HEK293 (cell line): Measurements from ENCODE around the gene ADAMTS12.

Experiments used
- CTCF ChIA-PET: fragments of 350-600 bp; formaldehyde crosslinking; extraction: SDS; loops from one replicate; lab custom pipeline; 2021; ENCODE audit warnings: antibody characterized with exemption; lab: Yijun Ruan, JAX
- POLR2A ChIA-PET: fragments of 300-600 bp; formaldehyde crosslinking; extraction: SDS; loops from one replicate; lab custom pipeline; 2020; ENCODE audit warnings: antibody characterized with exemption, inconsistent platforms; lab: Yijun Ruan, JAX
- H3K27ac ChIP-seq: fragments of 200-500 bp; sonication (Bioruptor generic); 2 replicates; pipeline ENCODE4 v1.5.1; 2014; ENCODE audit warnings: low read depth, low read length, control low read depth, inconsistent platforms; ENCODE audit errors: extremely low read depth
- H3K36me3 ChIP-seq, 2 experiments: fragments of 200-500 bp in 1 of 2; sonication (Bioruptor generic) in 1 of 2; 1 replicate in 1 of 2; 2 replicates in 1 of 2; pipeline ENCODE4 v1.5.1; 2014 to 2017; ENCODE audit warnings: inconsistent platforms in 2 of 2, low read length in 2 of 2; ENCODE audit not compliant: control insufficient read depth in 2 of 2, insufficient read depth in 1 of 2
- H3K4me1 ChIP-seq: fragments of 200-500 bp; sonication (Bioruptor generic); 2 replicates; pipeline ENCODE4 v1.5.1; 2014; ENCODE audit warnings: mild to moderate bottlenecking, low read length, inconsistent platforms; ENCODE audit not compliant: control insufficient read depth, insufficient read depth
- H3K4me3 ChIP-seq: 2 replicates; pipeline ENCODE4 v1.5.1; 2011; ENCODE audit warnings: low read depth, mild to moderate bottlenecking, control low read depth, low read length, moderate library complexity
- H3K9me3 ChIP-seq: fragments of 200-500 bp; sonication (Bioruptor generic); 2 replicates; pipeline ENCODE4 v1.5.1; 2014; ENCODE audit warnings: low read depth, low read length, inconsistent platforms; ENCODE audit not compliant: control insufficient read depth, insufficient read depth
- AEBP2 ChIP-seq: fragments of 450-650 bp; formaldehyde crosslinking; IDR thresholded peaks from 2 replicates; pipeline ENCODE4 v1.5.1; 2016; ENCODE audit warnings: missing biosample characterization, missing genetic modification characterization, borderline replicate concordance
- IKZF3 ChIP-seq: fragments of 450-650 bp; IDR thresholded peaks from 2 replicates; pipeline ENCODE4 v1.5.0; 2018; ENCODE audit warnings: missing biosample characterization, mild to moderate bottlenecking, missing genetic modification characterization, moderate library complexity
- KLF7 ChIP-seq: fragments of 450-650 bp; formaldehyde crosslinking; IDR thresholded peaks from 2 replicates; pipeline ENCODE4 v1.5.1; 2016; ENCODE audit warnings: missing biosample characterization, missing genetic modification characterization, borderline replicate concordance
- MZF1 ChIP-seq: fragments of 450-650 bp; formaldehyde crosslinking; IDR thresholded peaks from 2 replicates; pipeline ENCODE4 v1.5.1; 2017; ENCODE audit warnings: missing biosample characterization, missing genetic modification characterization, borderline replicate concordance
- OSR2 ChIP-seq: fragments of 450-650 bp; formaldehyde crosslinking; IDR thresholded peaks from 2 replicates; pipeline ENCODE4 v1.5.1; 2016; ENCODE audit warnings: missing biosample characterization, missing genetic modification characterization
- WT1 ChIP-seq: fragments of 450-650 bp; formaldehyde crosslinking; IDR thresholded peaks from 2 replicates; pipeline ENCODE4 v1.5.1; 2016; ENCODE audit warnings: missing biosample characterization, missing genetic modification characterization
- ZNF112 ChIP-seq: fragments of 450-650 bp; formaldehyde crosslinking; IDR thresholded peaks from 2 replicates; pipeline ENCODE4 v1.5.0; 2017; ENCODE audit warnings: missing biosample characterization, missing genetic modification characterization
- ZNF133 ChIP-seq: fragments of 450-650 bp; formaldehyde crosslinking; IDR thresholded peaks from 2 replicates; pipeline ENCODE4 v1.5.1; 2016; ENCODE audit warnings: missing biosample characterization, missing genetic modification characterization
- ZNF184 ChIP-seq: fragments of 450-650 bp; IDR thresholded peaks from 2 replicates; pipeline ENCODE4 v1.5.1; 2018; ENCODE audit warnings: missing biosample characterization, mild to moderate bottlenecking, missing genetic modification characterization
- ZNF211 ChIP-seq: fragments of 450-650 bp; formaldehyde crosslinking; IDR thresholded peaks from 2 replicates; pipeline ENCODE4 v1.5.1; 2016; ENCODE audit warnings: low read depth, missing biosample characterization, missing genetic modification characterization
- ZNF221 ChIP-seq: fragments of 450-650 bp; formaldehyde crosslinking; IDR thresholded peaks from 2 replicates; pipeline ENCODE4 v1.5.1; 2017; ENCODE audit warnings: missing biosample characterization, missing genetic modification characterization, borderline replicate concordance
- ZNF341 ChIP-seq: fragments of 450-650 bp; formaldehyde crosslinking; IDR thresholded peaks from 2 replicates; pipeline ENCODE4; 2016; ENCODE audit warnings: low read depth, missing biosample characterization, missing genetic modification characterization
- ZNF354C ChIP-seq: fragments of 450-650 bp; formaldehyde crosslinking; IDR thresholded peaks from 2 replicates; pipeline ENCODE4 v1.5.1; 2016; ENCODE audit warnings: missing biosample characterization, missing genetic modification characterization, low read depth, borderline replicate concordance
- ZNF529 ChIP-seq: fragments of 450-650 bp; formaldehyde crosslinking; IDR thresholded peaks from 2 replicates; pipeline ENCODE4 v1.5.1; 2017; ENCODE audit warnings: missing genetic modification characterization, missing biosample characterization; ENCODE audit not compliant: insufficient replicate concordance
- ZNF549 ChIP-seq: fragments of 450-650 bp; IDR thresholded peaks from 2 replicates; pipeline ENCODE4 v1.5.1; 2018; ENCODE audit warnings: missing biosample characterization, missing genetic modification characterization, mild to moderate bottlenecking, inconsistent platforms, moderate library complexity
- ZNF561 ChIP-seq: fragments of 450-650 bp; IDR thresholded peaks from 2 replicates; pipeline ENCODE4 v1.5.1; 2018; ENCODE audit warnings: missing biosample characterization, missing genetic modification characterization, borderline replicate concordance
- ZNF624 ChIP-seq: fragments of 450-650 bp; formaldehyde crosslinking; IDR thresholded peaks from 2 replicates; pipeline ENCODE4 v1.5.1; 2017; ENCODE audit warnings: missing biosample characterization, missing genetic modification characterization
- ZNF645 ChIP-seq: fragments of 450-650 bp; formaldehyde crosslinking; IDR thresholded peaks from 2 replicates; pipeline ENCODE4; 2016; ENCODE audit warnings: missing biosample characterization, missing genetic modification characterization
- ZNF664 ChIP-seq: fragments of 450-650 bp; formaldehyde crosslinking; IDR thresholded peaks from 2 replicates; pipeline ENCODE4 v1.5.1; 2016; ENCODE audit warnings: missing biosample characterization, missing genetic modification characterization
- ZNF830 ChIP-seq: fragments of 450-650 bp; IDR thresholded peaks from 2 replicates; pipeline ENCODE4 v1.5.0; 2018; ENCODE audit warnings: missing biosample characterization, missing genetic modification characterization, low read depth, mild to moderate bottlenecking, moderate library complexity
- TF ChIP-seq, protein P1 (sequence below): fragments of 450-650 bp; formaldehyde crosslinking; IDR thresholded peaks from 2 replicates; pipeline ENCODE4 v1.5.1; 2016; ENCODE audit warnings: missing biosample characterization, missing genetic modification characterization, low read depth
- TF ChIP-seq, protein P2 (sequence below): fragments of 450-650 bp; formaldehyde crosslinking; IDR thresholded peaks from 2 replicates; pipeline ENCODE4 v1.5.1; 2016; ENCODE audit warnings: missing biosample characterization, missing genetic modification characterization
- TF ChIP-seq, protein P3 (sequence below): fragments of 450-650 bp; formaldehyde crosslinking; IDR thresholded peaks from 2 replicates; pipeline ENCODE4 v1.5.1; 2016; ENCODE audit warnings: missing biosample characterization, missing genetic modification characterization

ADAMTS12 gene

DNA sequence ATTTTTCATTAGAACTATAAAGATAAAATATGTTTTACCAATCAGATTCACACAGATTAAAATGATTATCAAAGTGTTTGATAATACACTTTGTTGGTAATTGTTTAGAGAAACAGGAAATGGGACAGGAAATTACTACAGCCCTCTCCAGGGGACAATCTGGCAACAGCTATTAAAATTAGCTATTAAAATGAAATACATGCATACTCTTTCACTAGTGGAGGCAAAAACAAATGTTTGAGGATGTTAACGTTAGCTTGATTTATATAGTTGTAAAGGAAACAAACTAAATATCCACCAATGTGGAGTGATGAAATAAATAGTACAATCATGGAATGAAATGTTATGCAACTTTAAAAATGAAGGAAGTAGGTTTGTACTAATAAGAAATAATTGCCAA, 397.3 kb downstream of the ADAMTS12 start:
- CTCF ChIA-PET, result no interaction called here
- no peak overlapping the region for H3K4me3 ChIP-seq
- POLR2A ChIA-PET, result no interaction called here
- H3K36me3 ChIP-seq, result no peaks in the 10 kb centered on the region
- no peak for TF ChIP-seq OSR2 (tag by site-specific recombination)
- no peak for TF ChIP-seq ZNF133 (tag by site-specific recombination)
- TF ChIP-seq ZNF624 (tag by site-specific recombination), result no peak
- no peak for TF ChIP-seq ZNF561 (tag by site-specific recombination)
- no peak for TF ChIP-seq ZNF221 (tag by site-specific recombination)
- TF ChIP-seq ZNF341 (tag by site-specific recombination), result no peak
- TF ChIP-seq WT1 (tag by site-specific recombination), result no peak
- no peak for TF ChIP-seq ZNF830
- no peak for TF ChIP-seq KLF7 (tag by site-specific recombination)
- TF ChIP-seq IKZF3 (tag by site-specific recombination), result no peak
- no peak for TF ChIP-seq ZNF645 (tag by site-specific recombination)
- no peak for TF ChIP-seq MZF1
- H3K4me1 ChIP-seq, result no peaks in the 10 kb centered on the region
- no peak overlapping the region for H3K27ac ChIP-seq
- H3K9me3 ChIP-seq, result no peaks in the 10 kb centered on the region

GRCh38 chr5:33491941-33492340, 399.8 kb downstream of the ADAMTS12 start:
- Histone ChIP-seq H3K4me3 (no peak overlapping the region), H3K36me3 (no peaks in the 10 kb centered on the region), H3K9me3 (no peaks in the 10 kb centered on the region), H3K4me1 (no peaks in the 10 kb centered on the region)
- ChIA-PET POLR2A (no interaction called here), CTCF (interaction anchor here (0.6 kb wide), 1 partner anchor 934 kb away, joined by 3 read pairs; no protein-coding TSS in a partner anchor)
- TF ChIP-seq ZNF664 (no peak), ZNF184 (tag by site-specific recombination) (no peak), ZNF211 (tag by site-specific recombination) (no peak), ZNF549 (no peak), ZNF112 (tag by site-specific recombination) (no peak), ZNF354C (tag by site-specific recombination) (no peak), AEBP2 (tag by site-specific recombination) (no peak), ZNF529 (tag by site-specific recombination) (no peak)
- TF ChIP-seq, protein P1, sequence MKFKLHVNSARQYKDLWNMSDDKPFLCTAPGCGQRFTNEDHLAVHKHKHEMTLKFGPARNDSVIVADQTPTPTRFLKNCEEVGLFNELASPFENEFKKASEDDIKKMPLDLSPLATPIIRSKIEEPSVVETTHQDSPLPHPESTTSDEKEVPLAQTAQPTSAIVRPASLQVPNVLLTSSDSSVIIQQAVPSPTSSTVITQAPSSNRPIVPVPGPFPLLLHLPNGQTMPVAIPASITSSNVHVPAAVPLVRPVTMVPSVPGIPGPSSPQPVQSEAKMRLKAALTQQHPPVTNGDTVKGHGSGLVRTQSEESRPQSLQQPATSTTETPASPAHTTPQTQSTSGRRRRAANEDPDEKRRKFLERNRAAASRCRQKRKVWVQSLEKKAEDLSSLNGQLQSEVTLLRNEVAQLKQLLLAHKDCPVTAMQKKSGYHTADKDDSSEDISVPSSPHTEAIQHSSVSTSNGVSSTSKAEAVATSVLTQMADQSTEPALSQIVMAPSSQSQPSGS (tag by site-specific recombination), result no peak
- TF ChIP-seq, protein P2, sequence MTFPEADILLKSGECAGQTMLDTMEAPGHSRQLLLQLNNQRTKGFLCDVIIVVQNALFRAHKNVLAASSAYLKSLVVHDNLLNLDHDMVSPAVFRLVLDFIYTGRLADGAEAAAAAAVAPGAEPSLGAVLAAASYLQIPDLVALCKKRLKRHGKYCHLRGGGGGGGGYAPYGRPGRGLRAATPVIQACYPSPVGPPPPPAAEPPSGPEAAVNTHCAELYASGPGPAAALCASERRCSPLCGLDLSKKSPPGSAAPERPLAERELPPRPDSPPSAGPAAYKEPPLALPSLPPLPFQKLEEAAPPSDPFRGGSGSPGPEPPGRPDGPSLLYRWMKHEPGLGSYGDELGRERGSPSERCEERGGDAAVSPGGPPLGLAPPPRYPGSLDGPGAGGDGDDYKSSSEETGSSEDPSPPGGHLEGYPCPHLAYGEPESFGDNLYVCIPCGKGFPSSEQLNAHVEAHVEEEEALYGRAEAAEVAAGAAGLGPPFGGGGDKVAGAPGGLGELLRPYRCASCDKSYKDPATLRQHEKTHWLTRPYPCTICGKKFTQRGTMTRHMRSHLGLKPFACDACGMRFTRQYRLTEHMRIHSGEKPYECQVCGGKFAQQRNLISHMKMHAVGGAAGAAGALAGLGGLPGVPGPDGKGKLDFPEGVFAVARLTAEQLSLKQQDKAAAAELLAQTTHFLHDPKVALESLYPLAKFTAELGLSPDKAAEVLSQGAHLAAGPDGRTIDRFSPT (tag by site-specific recombination), result no peak
- TF ChIP-seq, protein P3, sequence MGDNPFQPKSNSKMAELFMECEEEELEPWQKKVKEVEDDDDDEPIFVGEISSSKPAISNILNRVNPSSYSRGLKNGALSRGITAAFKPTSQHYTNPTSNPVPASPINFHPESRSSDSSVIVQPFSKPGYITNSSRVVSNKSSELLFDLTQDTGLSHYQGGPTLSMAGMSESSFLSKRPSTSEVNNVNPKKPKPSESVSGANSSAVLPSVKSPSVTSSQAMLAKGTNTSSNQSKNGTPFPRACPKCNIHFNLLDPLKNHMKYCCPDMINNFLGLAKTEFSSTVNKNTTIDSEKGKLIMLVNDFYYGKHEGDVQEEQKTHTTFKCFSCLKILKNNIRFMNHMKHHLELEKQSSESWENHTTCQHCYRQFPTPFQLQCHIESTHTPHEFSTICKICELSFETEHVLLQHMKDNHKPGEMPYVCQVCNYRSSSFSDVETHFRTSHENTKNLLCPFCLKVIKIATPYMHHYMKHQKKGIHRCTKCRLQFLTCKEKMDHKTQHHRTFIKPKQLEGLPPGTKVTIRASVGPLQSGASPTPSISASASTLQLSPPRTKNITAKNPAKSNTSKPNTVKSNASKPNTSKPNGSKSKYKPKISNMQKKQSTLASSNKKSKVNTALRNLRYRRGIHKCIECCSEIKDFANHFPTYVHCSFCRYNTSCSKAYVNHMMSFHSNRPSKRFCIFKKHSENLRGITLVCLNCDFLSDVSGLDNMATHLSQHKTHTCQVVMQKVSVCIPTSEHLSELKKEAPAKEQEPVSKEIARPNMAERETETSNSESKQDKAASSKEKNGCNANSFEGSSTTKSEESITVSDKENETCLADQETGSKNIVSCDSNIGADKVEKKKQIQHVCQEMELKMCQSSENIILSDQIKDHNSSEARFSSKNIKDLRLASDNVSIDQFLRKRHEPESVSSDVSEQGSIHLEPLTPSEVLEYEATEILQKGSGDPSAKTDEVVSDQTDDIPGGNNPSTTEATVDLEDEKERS (tag by site-specific recombination), result no peak
- TF ChIP-seq, all 188 proteins: peak for 0
- no peak overlapping the region for H3K27ac ChIP-seq
